ENCODE measurements around the gene UNC79.

Gene UNC79

GRCh38 chr14:93564918-93565317 is 134.2 kb downstream of the UNC79 start:
- no peak for DNase-seq

DNA sequence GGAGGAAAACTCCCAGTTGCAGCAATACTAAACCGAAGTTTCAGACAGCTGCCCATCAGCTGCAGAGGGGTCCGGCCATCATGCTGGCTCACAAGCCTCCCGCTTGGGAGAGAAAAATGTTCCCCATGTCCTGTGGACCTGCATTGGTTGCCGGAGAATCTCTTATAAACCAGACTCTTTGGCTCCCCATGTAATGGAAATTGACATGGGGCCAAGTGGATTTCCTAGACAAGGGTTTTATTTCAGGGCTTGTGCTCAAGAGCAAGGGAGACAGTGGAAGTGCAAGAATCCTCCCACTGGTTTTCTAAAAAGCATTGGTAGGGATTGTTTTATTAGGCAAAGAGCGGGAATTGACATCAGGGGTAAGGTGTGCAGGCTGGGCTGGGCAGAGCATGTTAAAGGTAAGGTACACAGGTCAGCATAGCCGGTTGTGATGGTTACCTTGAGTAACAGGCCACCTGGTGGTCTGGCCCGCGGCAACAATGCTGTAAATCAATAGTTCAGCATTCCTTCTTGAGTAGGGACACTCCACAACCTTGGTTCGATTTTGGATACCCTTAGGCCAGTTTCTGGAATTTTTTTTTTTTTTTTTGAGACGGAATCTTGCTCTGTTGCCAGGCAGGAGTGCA is 135.4 kb downstream of the UNC79 start:
- DNase-seq, result no peak

- DNase-seq, result no peak
Measured at GRCh38 chr14:93571275-93571674, 140.5 kb downstream of the UNC79 start.

- no peak for DNase-seq
Measured at GRCh38 chr14:93579178-93579577, 148.4 kb downstream of the UNC79 start.

DNA sequence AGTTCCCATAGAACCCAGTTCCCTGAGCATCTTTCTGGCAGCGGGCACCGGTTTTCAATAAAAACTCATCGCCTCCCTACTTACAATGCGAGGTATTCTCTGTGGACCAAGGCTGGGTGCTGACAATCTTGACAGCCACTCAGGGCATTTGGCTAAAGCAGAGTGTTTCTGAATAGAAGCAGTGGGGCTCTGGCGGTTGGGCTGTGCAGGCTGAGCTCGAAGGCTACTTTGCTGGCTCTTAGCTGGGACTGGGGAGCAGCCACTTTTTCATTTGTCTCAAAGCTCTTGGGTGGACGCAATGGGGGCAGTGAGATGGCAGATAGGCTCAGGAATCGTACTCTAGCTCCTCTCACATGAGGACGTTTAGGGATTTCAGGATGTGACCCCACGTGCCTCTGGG is 151.8 kb downstream of the UNC79 start:
- no peak for DNase-seq

GRCh38 chr14:93587330-93587729 is 156.6 kb downstream of the UNC79 start:
- no peak for DNase-seq

- no peak for DNase-seq
Measured at GRCh38 chr14:93591506-93591905, 160.8 kb downstream of the UNC79 start.

- DNase-seq, result no peak
Measured at GRCh38 chr14:93592786-93593185, 162.0 kb downstream of the UNC79 start.

DNA sequence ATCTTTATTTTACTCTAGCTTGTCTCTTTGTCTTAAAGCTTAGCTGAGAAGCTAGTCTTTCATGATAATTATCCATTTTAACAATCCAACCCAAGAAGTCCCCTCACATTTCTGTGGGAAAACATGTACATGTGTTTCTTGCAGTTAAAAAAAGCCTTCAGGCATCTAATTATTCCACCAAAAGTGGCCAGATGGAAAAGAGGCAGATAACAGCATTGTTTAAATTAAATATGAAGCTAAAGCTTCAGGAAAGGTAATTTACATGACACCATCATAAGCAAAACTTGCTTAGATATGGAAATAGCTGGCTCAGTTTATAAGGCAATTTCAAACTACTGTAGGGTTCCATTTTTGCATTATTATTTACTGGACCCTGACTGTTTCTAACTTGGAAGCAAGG is 175.4 kb downstream of the UNC79 start:
- DNase-seq, result no peak

- peak; percentile 80 for DNase-seq
Measured at GRCh38 chr14:93619176-93619793, 188.5 kb downstream of the UNC79 start.

- DNase-seq, result no peak
Measured at GRCh38 chr14:93628048-93628447, 197.3 kb downstream of the UNC79 start.

GRCh38 chr14:93629643-93630042 is 198.9 kb downstream of the UNC79 start:
- no peak for DNase-seq

DNA sequence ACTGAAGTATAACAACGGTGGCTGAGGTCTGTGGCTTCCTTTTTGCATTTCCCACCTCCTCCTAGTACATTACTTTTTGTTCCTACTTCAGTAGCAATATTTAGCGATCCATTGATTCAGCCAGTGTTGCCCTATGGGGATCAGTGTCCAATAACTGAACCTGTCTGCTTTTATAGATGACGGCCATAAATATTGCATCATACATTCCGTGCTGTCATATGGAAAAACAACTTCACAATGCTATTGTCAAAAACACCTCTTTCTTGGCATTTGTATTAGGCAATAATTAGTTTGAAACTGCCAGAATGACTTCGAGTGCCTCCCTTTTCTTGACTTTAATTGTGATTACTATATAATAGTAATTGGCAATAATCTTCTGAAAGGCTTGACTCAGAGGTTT is 208.1 kb downstream of the UNC79 start:
- DNase-seq, result no peak

- no peak for DNase-seq
Measured at GRCh38 chr14:93643127-93643526, 212.4 kb downstream of the UNC79 start.

GRCh38 chr14:93643676-93644075 is 212.9 kb downstream of the UNC79 start:
- DNase-seq, result no peak

DNA sequence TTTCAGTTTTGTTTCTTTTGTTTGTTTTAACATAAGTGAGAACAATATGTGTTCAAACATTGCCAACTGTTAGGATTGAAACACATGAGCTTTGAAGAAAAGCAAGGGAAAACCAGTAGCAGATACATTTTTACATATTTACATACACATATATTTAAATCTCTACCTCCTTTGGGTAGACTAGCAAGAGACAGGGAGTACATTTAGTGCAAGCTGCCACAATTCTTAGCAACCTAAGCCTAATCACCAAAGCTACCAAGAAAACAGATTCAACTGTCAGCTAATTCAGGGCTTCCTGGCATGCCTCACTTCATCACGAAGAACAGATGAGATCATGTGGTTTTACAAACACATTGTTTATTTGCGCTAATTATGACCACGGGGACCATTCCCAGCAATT is 214.5 kb downstream of the UNC79 start:
- DNase-seq, result no peak

- peak; percentile 43 for DNase-seq
Measured at GRCh38 chr14:93648440-93649168, 217.9 kb downstream of the UNC79 start.

DNA sequence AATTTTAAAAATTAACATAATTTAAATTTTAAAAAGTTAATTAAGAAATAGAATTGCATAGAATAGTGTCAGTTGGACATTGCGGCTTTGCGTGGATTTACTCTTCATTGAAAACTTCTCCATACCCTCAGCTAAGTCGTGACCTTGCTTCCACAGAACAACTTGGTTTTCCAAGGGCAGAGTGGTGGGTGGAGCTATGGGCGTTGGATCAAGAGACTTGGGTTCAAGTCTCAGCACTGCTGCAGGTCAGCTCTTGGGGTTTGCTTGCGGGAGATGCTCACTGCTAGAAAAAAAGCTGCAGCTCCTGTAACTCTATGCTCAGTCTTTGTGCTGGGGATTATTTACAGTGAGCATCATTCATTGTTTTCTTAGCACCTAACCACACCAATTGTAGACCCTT is 223.9 kb downstream of the UNC79 start:
- no peak for DNase-seq

DNA sequence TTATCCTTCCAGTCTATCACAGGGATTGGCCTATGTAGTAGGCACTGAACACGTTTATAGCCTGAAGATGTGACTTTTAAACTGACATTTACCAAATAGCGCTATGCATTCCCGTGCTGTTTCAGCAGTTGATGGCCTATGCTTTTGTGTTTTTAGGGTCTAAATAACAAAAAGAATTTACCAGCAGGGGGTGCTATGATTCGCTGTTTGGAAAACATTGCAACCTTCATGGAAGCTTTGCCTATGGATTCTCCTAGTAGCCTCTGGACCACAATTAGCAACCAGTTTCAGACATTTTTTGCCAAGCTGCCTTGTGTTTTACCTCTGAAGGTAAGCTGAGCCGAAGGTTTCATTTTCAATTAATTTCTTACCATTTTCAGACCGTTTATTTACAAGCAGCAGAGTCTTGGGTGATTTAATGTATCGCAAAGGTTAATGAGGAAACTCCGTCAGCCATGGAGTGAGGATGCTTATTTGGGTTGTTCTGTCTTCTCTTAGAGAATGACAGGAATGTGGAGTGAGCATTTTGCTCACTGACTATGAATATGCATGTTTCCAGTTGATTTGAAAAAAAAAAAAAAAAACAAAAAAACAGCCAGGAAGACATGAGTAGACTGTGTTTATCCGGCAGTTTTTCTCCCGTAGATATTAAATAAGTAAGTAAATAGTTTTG is 224.5 kb downstream of the UNC79 start:
- peak; percentile 82 for DNase-seq

GRCh38 chr14:93657875-93658274 is 227.1 kb downstream of the UNC79 start:
- DNase-seq, result no peak

GRCh38 chr14:93663317-93663716 is 232.6 kb downstream of the UNC79 start:
- no peak for DNase-seq

DNA sequence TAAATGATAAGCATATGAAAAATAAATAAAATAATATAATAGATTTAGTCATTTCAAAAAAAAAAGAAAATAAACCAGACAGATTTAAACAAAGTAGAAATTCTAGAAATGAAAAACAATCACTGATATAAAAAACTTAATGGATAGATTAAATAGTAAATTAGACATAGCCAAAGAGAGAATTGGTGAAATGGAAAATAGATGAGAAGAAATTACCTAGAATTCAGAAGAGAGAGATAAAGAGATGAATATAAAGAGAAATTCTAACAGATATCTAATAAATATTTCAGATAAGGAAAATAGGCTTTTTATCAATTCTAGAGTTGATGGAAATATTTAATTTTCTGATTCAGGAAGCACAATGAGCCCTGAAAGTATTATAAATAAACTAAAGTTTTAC is 234.4 kb downstream of the UNC79 start:
- DNase-seq, result no peak

DNA sequence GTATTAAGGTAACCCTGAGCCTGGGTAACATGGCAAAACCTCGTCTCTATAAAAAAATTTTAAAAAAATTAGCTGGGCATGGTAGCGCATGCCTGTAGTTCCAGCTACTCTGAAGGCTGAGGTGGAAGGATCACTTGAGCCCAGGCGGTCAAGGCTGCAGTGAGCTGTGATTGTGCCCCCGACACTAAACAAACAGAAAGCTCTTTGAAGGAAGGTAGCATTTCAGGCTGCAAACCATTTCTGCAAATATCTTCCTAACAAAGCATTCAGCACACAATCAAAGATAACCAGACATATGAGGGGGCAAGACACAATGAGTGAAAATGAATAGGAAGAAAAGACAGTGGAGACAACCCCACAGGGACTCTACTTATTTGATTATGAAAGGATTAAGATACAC is 238.9 kb downstream of the UNC79 start:
- DNase-seq, result no peak

- DNase-seq, result no peak
Measured at GRCh38 chr14:93674343-93674742, 243.6 kb downstream of the UNC79 start.
